IMR-90 (cell line): ENCODE results near the gene ARHGEF7. TPM values are rescaled to one million over a fixed set of nuclear protein-coding genes. Genes with fewer than 3 reads are reported as not detected.

ENCODE experiments used
- ATAC-seq: fragments of 200-7000 bp; cut with Tn5 transposase; 2 replicates; pipeline ENCODE4 v1.9.1; 2020; ENCODE audit warnings: low read depth, mild to moderate bottlenecking, moderate library complexity
- BruUV-seq: library from RNA; stranded (reverse); fragments of 400-500 nt; replicated peaks from 2 replicates; lab custom pipeline; 2021; lab: Mats Ljungman, UMichigan
- CTCF ChIA-PET: fragments of 300-600 bp; formaldehyde crosslinking; extraction: SDS; loops from one replicate; lab custom pipeline; 2021; ENCODE audit warnings: antibody characterized with exemption; lab: Yijun Ruan, JAX
- POLR2A ChIA-PET: fragments of 300-600 bp; sonication (Branson Sonifier 250); formaldehyde crosslinking; loops from one replicate; lab custom pipeline; 2022; ENCODE audit warnings: antibody characterized with exemption; ENCODE audit not compliant: unreplicated experiment; lab: Charles Lee
- DNase-seq: peaks from one replicate; pipeline ENCODE4 v3.0.0; 2013
- H2AFZ ChIP-seq: replicated peaks from 2 replicates; pipeline ENCODE3; 2013; ENCODE audit warnings: low read length, mild to moderate bottlenecking; ENCODE audit not compliant: poor library complexity
- H2AK5ac ChIP-seq: 2 replicates; pipeline ENCODE4 v1.6.1; 2013; ENCODE audit warnings: low read depth, low read length, inconsistent platforms
- H2AK9ac ChIP-seq: replicated peaks from 2 replicates; pipeline ENCODE3; 2013; ENCODE audit warnings: mild to moderate bottlenecking, low read depth, low read length, moderate library complexity; ENCODE audit not compliant: poor library complexity
- H2BK120ac ChIP-seq: 2 replicates; pipeline ENCODE4 v1.6.1; 2013; ENCODE audit warnings: low read depth, low read length, inconsistent platforms
- H2BK15ac ChIP-seq: 3 replicates; pipeline ENCODE4 v1.6.1; 2013; ENCODE audit warnings: low read depth, low read length, inconsistent platforms
- H2BK20ac ChIP-seq: 2 replicates; pipeline ENCODE4 v1.6.1; 2013; ENCODE audit warnings: low read depth, mild to moderate bottlenecking, inconsistent platforms, low read length, moderate library complexity
- H2BK5ac ChIP-seq: 2 replicates; pipeline ENCODE4 v1.6.1; 2013; ENCODE audit warnings: mild to moderate bottlenecking, low read depth, low read length, inconsistent platforms; ENCODE audit not compliant: poor library complexity, severe bottlenecking
- H3K14ac ChIP-seq: replicated peaks from 2 replicates; pipeline ENCODE4 v1.6.1; 2013; ENCODE audit warnings: low read depth, low read length, inconsistent platforms
- H3K18ac ChIP-seq: 2 replicates; pipeline ENCODE4 v1.6.1; 2013; ENCODE audit warnings: low read depth, low read length, control low read depth
- H3K23ac ChIP-seq: 2 replicates; pipeline ENCODE4 v1.6.1; 2013; ENCODE audit warnings: low read depth, low read length, inconsistent platforms
- H3K27ac ChIP-seq: 2 replicates; pipeline ENCODE4 v1.5.1; 2013; ENCODE audit warnings: mild to moderate bottlenecking, control low read depth, low read length; ENCODE audit not compliant: insufficient read depth
- H3K27me3 ChIP-seq: 2 replicates; pipeline ENCODE4 v1.6.1; 2013; ENCODE audit warnings: low read length; ENCODE audit not compliant: control insufficient read depth, insufficient read depth
- H3K36me3 ChIP-seq: 2 replicates; pipeline ENCODE4 v1.6.1; 2013; ENCODE audit warnings: low read length, mixed read lengths; ENCODE audit not compliant: control insufficient read depth, insufficient read depth
- H3K4ac ChIP-seq: 2 replicates; pipeline ENCODE4 v1.6.1; 2013; ENCODE audit warnings: low read depth, low read length, inconsistent platforms
- H3K4me1 ChIP-seq: 2 replicates; pipeline ENCODE4 v1.6.1; 2013; ENCODE audit warnings: low read length, mixed read lengths; ENCODE audit not compliant: control insufficient read depth, insufficient read depth
- H3K4me2 ChIP-seq: 2 replicates; pipeline ENCODE4 v1.6.1; 2013; ENCODE audit warnings: low read depth, mild to moderate bottlenecking, control low read depth, low read length, moderate library complexity
- H3K4me3 ChIP-seq: 2 replicates; pipeline ENCODE4 v1.5.1; 2013; ENCODE audit warnings: low read depth, mild to moderate bottlenecking, control low read depth, low read length, moderate library complexity; ENCODE audit not compliant: insufficient read depth
- H3K56ac ChIP-seq: 2 replicates; pipeline ENCODE4 v1.6.1; 2013; ENCODE audit warnings: low read length, inconsistent platforms; ENCODE audit not compliant: insufficient read depth; ENCODE audit errors: extremely low read depth
- H3K79me1 ChIP-seq, 2 experiments: 2 replicates each; pipeline ENCODE4 v1.6.1; 2013; ENCODE audit warnings: low read length in 2 of 2, inconsistent platforms in 1 of 2, low read depth in 1 of 2
- H3K9ac ChIP-seq: 2 replicates; pipeline ENCODE4 v1.6.1; 2013; ENCODE audit warnings: low read depth, low read length, control low read depth
- H3K9me1 ChIP-seq: 2 replicates; pipeline ENCODE4 v1.6.1; 2013; ENCODE audit warnings: low read length, inconsistent platforms; ENCODE audit not compliant: insufficient read depth
- H3K9me3 ChIP-seq: 2 replicates; pipeline ENCODE4 v1.6.1; 2013; ENCODE audit warnings: low read length; ENCODE audit not compliant: control insufficient read depth, insufficient read depth
- H4K20me1 ChIP-seq: 2 replicates; pipeline ENCODE4 v1.6.1; 2013; ENCODE audit warnings: low read length, inconsistent platforms; ENCODE audit not compliant: insufficient read depth
- H4K5ac ChIP-seq: 2 replicates; pipeline ENCODE4 v1.6.1; 2013; ENCODE audit warnings: mild to moderate bottlenecking, low read depth, low read length, control low read depth
- H4K8ac ChIP-seq, 2 experiments: 2 replicates each; pipeline ENCODE4 v1.6.1; 2013; ENCODE audit warnings: low read depth in 2 of 2, low read length in 2 of 2, control low read depth in 1 of 2, inconsistent platforms in 1 of 2
- H4K91ac ChIP-seq: 2 replicates; pipeline ENCODE4 v1.6.1; 2013; ENCODE audit warnings: low read depth, low read length, inconsistent platforms; ENCODE audit not compliant: insufficient read depth
- CEBPB ChIP-seq: IDR thresholded peaks from 2 replicates; pipeline ENCODE4 v1.6.1; 2012; ENCODE audit warnings: low read depth, low read length, improper control_type of control experiment
- FOS ChIP-seq: fragments of 150-350 bp; IDR thresholded peaks from 2 replicates; pipeline ENCODE4 v1.6.1; 2016; ENCODE audit warnings: low read depth, low read length
- MAFK ChIP-seq: IDR thresholded peaks from 2 replicates; pipeline ENCODE4 v1.6.1; 2012; ENCODE audit warnings: low read depth, low read length, improper control_type of control experiment
- MAZ ChIP-seq: IDR thresholded peaks from 2 replicates; pipeline ENCODE4 v1.6.1; 2012; ENCODE audit warnings: low read depth, mild to moderate bottlenecking, low read length, improper control_type of control experiment, moderate library complexity, borderline replicate concordance
- POLR2A ChIP-seq: IDR thresholded peaks from 2 replicates; pipeline ENCODE4 v1.6.1; 2012; ENCODE audit warnings: mild to moderate bottlenecking, low read depth, low read length
- RAD21 ChIP-seq: IDR thresholded peaks from 2 replicates; pipeline ENCODE4 v1.6.1; 2012; ENCODE audit warnings: low read length, improper control_type of control experiment
- RFX5 ChIP-seq: IDR thresholded peaks from 2 replicates; pipeline ENCODE4 v1.8.0; 2012; ENCODE audit warnings: low read depth, mild to moderate bottlenecking, low read length, moderate library complexity
- SMC3 ChIP-seq: fragments of 150-350 bp; IDR thresholded peaks from 2 replicates; pipeline ENCODE4 v1.6.1; 2016; ENCODE audit warnings: low read depth, mild to moderate bottlenecking, antibody characterized with exemption, low read length, moderate library complexity
- WGBS, 2 experiments: methylation state at CpG; one replicate each; pipeline versions ENCODE4 v1.1.5 to v1.1.7; 2013; ENCODE audit warnings: missing lambda C conversion rate in 2 of 2; ENCODE audit not compliant: insufficient read length in 1 of 2; ENCODE audit errors: extremely low coverage in 2 of 2; 5-methylcytosine and 5-hydroxymethylcytosine counted together
- dilution Hi-C: fragments of 300-500 bp; cut with HindIII; formaldehyde crosslinking; loops from one replicate; pipeline ENCODE4 v1.14.3; 2018; ENCODE audit warnings: low sequenced_read_pairs; ENCODE audit not compliant: unreplicated experiment
- in situ Hi-C: fragments of 300-500 bp; cut with MboI; formaldehyde crosslinking; loops from 3 replicates; pipeline ENCODE4 v1.14.3; 2019; ENCODE audit warnings: low sequenced_read_pairs, inconsistent platforms, mixed read lengths
- intact Hi-C: fragments of 100-400 bp; cut with micrococcal nuclease; formaldehyde crosslinking; loops from 2 replicates; pipeline ENCODE4 v1.10.0; 2022
- polyA plus RNA-seq, 3 experiments: library from polyadenylated mRNA; depleted of rRNA; stranded (reverse); fragments of >200 nt; gene quantifications; 2 replicates each; pipeline ENCODE4 v1.2.3, GENCODE V29; 2012; ENCODE audit warnings: low replicate concordance in 1 of 3
- total RNA-seq: library from RNA; depleted of rRNA; stranded (reverse); fragments of >200 nt; gene quantifications from 2 replicates; pipeline ENCODE4 v1.2.3, GENCODE V29; 2012
- TF ChIP-seq, protein P1 (sequence below): fragments of 150-350 bp; IDR thresholded peaks from 2 replicates; pipeline ENCODE4 v1.6.1; 2017; ENCODE audit warnings: mild to moderate bottlenecking, antibody characterized with exemption, low read length, low read depth

ARHGEF7 gene
- total and polyA plus RNA-seq, 2 of the 4 experiments (the other 2 are of a cell fraction) = 32.9 to 59.0 TPM

DNA sequence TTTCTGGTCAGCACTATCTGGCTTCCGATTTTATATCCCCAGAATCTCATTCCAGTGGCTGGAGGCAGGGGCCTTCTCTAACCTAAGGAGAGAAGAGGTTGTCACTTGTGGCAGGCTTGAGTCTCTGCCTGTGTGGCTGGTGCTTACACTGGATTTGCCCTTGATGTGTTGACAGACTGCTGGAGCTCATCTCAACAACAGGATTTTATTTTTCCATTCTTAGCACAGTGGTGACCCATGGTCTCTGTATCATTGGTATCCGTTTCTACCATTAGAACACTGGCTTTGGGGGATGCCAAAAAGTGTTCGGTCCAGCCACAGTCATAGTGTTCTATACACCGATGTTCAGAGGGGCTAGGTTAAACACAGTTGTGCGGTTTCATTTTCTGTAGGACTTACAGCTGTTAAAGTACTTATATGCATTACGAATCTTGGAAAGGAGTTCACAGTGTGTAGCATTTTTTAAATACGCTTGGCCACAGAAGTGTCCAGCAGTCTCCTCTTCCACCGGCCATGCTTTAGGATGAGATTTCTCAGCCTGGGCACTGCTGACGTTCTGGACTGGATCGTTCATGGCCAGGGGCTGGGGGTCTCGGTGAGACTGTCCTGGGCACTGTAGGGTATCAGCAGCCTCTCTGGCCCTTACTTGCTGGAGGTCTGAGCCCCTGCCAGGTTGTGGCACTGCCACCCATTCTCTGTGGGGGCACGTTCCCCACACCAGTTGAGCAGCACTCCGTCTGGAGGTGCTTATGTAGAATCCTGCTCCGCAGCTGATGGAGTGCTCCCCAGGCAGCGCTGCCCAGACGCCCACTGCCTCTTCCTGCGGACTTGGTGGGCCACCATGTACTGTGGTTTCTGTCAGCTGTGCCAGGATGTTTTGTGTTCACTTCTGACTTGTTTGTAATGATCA lies 163.9 kb downstream of the ARHGEF7 start:
- H3K36me3 ChIP-seq = peaks cover 29% of the 10 kb centered on the region
- H3K56ac ChIP-seq = no peak overlapping the region
- H3K79me1 ChIP-seq = peaks cover 20 to 44% of the 10 kb centered on the region in 2 experiments
- H3K4me3 ChIP-seq = no peak overlapping the region
- no peak overlapping the region for H2AK9ac ChIP-seq
- H2BK5ac ChIP-seq = no peak overlapping the region
- no peaks in the 10 kb centered on the region; the same call in 1 of the 2 replicates for H4K20me1 ChIP-seq
- no TSS peak for BruUV-seq
- POLR2A ChIA-PET = no interaction called here
- H3K27ac ChIP-seq = no peak overlapping the region
- peak overlapping the region; percentile 20 for H4K5ac ChIP-seq
- in situ Hi-C loops (no loop called here), dilution Hi-C loops (no loop called here), intact Hi-C loops (no loop called here)
- no peak overlapping the region for H2AK5ac ChIP-seq
- 0 out of 2 replicates have a peak overlapping the region, but pooled peaks have one; percentile 5 for H2BK20ac ChIP-seq
- H3K9ac ChIP-seq = no peak overlapping the region
- no peak overlapping the region for H3K4me2 ChIP-seq
- H3K18ac ChIP-seq = no peak overlapping the region
- peak overlapping the region; percentile 34; the same call in 1 of the 2 replicates for H3K23ac ChIP-seq
- H3K9me1 ChIP-seq = peaks cover 13% of the 10 kb centered on the region
- peak overlapping the region; percentile 42 for H2BK120ac ChIP-seq
- TF ChIP-seq SMC3 = no peak
- TF ChIP-seq, protein P1, sequence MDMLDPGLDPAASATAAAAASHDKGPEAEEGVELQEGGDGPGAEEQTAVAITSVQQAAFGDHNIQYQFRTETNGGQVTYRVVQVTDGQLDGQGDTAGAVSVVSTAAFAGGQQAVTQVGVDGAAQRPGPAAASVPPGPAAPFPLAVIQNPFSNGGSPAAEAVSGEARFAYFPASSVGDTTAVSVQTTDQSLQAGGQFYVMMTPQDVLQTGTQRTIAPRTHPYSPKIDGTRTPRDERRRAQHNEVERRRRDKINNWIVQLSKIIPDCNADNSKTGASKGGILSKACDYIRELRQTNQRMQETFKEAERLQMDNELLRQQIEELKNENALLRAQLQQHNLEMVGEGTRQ = no peak
- TF ChIP-seq POLR2A = no peak
- no peak for TF ChIP-seq RFX5
- TF ChIP-seq MAFK = no peak
- no peak for TF ChIP-seq RAD21
- no peak for TF ChIP-seq MAZ
- TF ChIP-seq FOS = no peak
- no peak for TF ChIP-seq CEBPB
- H4K91ac ChIP-seq = 0 out of 2 replicates have a peak overlapping the region, but pooled peaks have one; percentile 11
- H3K27me3 ChIP-seq = no peaks in the 10 kb centered on the region
- H4K8ac ChIP-seq = peak overlapping the region; percentile 22 to 49; a peak in 2 of 4 replicates
- H3K14ac ChIP-seq = 0 out of 2 replicates have a peak overlapping the region, but pooled peaks have one; percentile 27
- H3K4me1 ChIP-seq = peaks cover 11% of the 10 kb centered on the region
- no peaks in the 10 kb centered on the region for H3K9me3 ChIP-seq
- CTCF ChIA-PET = interaction anchor here (0.7 kb wide), 1 partner anchor 377 kb away, joined by 9 read pairs; no protein-coding TSS in a partner anchor
- H2AFZ ChIP-seq = no peak overlapping the region
- H3K4ac ChIP-seq = peak overlapping the region; percentile 46
- ATAC-seq (no peak), DNase-seq (no peak)
- H2BK15ac ChIP-seq = no peak overlapping the region
- WGBS, 2 experiments = 60% methylated on average over 10 of the region's 17 CpGs; no CpG with 5 or more reads in 1 of the 2 experiments
